HepG2 (cell line): Measurements from ENCODE around the gene RAB18. TPM values are rescaled to one million over a fixed set of nuclear protein-coding genes. Genes with fewer than 3 reads are reported as not detected.

ENCODE experiments used
- ATAC-seq: fragments of 200-7000 bp; cut with Tn5 transposase; 3 replicates; pipeline ENCODE4 v1.9.1; 2020; ENCODE audit warnings: mild to moderate bottlenecking, moderate library complexity
- BruUV-seq: library from RNA; stranded (reverse); fragments of 400-500 nt; replicated peaks from 2 replicates; lab custom pipeline; 2021; lab: Mats Ljungman, UMichigan
- CTCF ChIA-PET: fragments of 300-600 bp; formaldehyde crosslinking; extraction: SDS; loops from one replicate; lab custom pipeline; 2021; ENCODE audit warnings: low total read pairs, inconsistent platforms, low intra/inter-chr PET ratio; lab: Yijun Ruan, JAX
- POLR2A ChIA-PET: fragments of 350-600 bp; sonication (Branson Sonifier 250); formaldehyde crosslinking; loops from one replicate; lab custom pipeline; 2020; ENCODE audit warnings: antibody characterized with exemption, inconsistent platforms; lab: Yijun Ruan, JAX
- DNase-seq: peaks from one replicate; pipeline ENCODE4 v3.0.0-alpha.2; 2015; ENCODE audit warnings: low spot score
- FAIRE-seq: peaks from 3 replicates; lab custom pipeline; 2011; peaks lifted over from hg19 to GRCh38; lab: Jason Lieb, UNC
- H2AFZ ChIP-seq: one replicate; pipeline ENCODE4 v1.6.1; 2011; ENCODE audit warnings: low read length, inconsistent platforms
- H3K27ac ChIP-seq: fragments of 300-600 bp; 3 replicates; pipeline ENCODE4 v1.8.0; 2011; ENCODE audit warnings: mixed run types, mild to moderate bottlenecking, mixed read lengths, low read length, inconsistent platforms; ENCODE audit not compliant: insufficient read depth; ENCODE audit errors: extremely low read length
- H3K27me3 ChIP-seq, 2 experiments: fragments of 200-600 bp in 1 of 2; 2 replicates in 1 of 2; 3 replicates in 1 of 2; pipeline versions ENCODE4 v1.6.0 to v1.8.0; 2011; ENCODE audit warnings: low read length in 2 of 2, mild to moderate bottlenecking in 2 of 2, moderate library complexity in 2 of 2, inconsistent platforms in 1 of 2; ENCODE audit not compliant: insufficient read depth in 2 of 2, control insufficient read depth in 1 of 2
- H3K36me3 ChIP-seq, 2 experiments: fragments of 200-600 bp in 1 of 2; replicated peaks in 1 of 2; 2 replicates in 1 of 2; 3 replicates in 1 of 2; pipeline versions ENCODE4 v1.5.1 to v1.8.0; 2011; ENCODE audit warnings: low read length in 2 of 2, inconsistent platforms in 1 of 2; ENCODE audit not compliant: insufficient read depth in 2 of 2, control insufficient read depth in 1 of 2
- H3K4me1 ChIP-seq: 2 replicates; pipeline ENCODE4 v1.5.1; 2012; ENCODE audit warnings: low read length, inconsistent platforms; ENCODE audit not compliant: insufficient read depth
- H3K4me2 ChIP-seq: 2 replicates; pipeline ENCODE4 v1.6.0; 2011; ENCODE audit warnings: low read depth, low read length, inconsistent platforms
- H3K4me3 ChIP-seq, 3 experiments: fragments of 200-600 bp in 1 of 3; sonication (generic), shearing (Covaris generic) in 1 of 3; replicated peaks in 1 of 3; 2 replicates each; pipeline ENCODE4 v1.5.1; 2011 to 2016; ENCODE audit warnings: low read length in 3 of 3, inconsistent platforms in 2 of 3, low read depth in 2 of 3, mild to moderate bottlenecking in 2 of 3, control low read depth in 1 of 3, mixed read lengths in 1 of 3; ENCODE audit not compliant: insufficient read depth in 1 of 3
- H3K79me2 ChIP-seq: one replicate; pipeline ENCODE4 v1.6.1; 2011; ENCODE audit warnings: low read length, inconsistent platforms; ENCODE audit not compliant: insufficient read depth
- H3K9ac ChIP-seq: 2 replicates; pipeline ENCODE4 v1.6.0; 2011; ENCODE audit warnings: mild to moderate bottlenecking, low read depth, low read length, inconsistent platforms; ENCODE audit not compliant: insufficient read depth
- H3K9me3 ChIP-seq: 2 replicates; pipeline ENCODE4 v1.5.1; 2012; ENCODE audit warnings: mild to moderate bottlenecking, low read length
- H4K20me1 ChIP-seq: 2 replicates; pipeline ENCODE4 v1.6.0; 2011; ENCODE audit warnings: inconsistent platforms, mild to moderate bottlenecking, low read length, moderate library complexity; ENCODE audit not compliant: insufficient read depth
- BRCA1 ChIP-seq: sonication (generic); formaldehyde crosslinking; IDR thresholded peaks from 2 replicates; pipeline ENCODE4 v1.4.0; 2020; ENCODE audit warnings: missing genetic modification reagents
- EP300 ChIP-seq, 3 experiments: sonication (generic) in 1 of 3; formaldehyde crosslinking in 1 of 3; IDR thresholded peaks; 2 replicates each; pipeline versions ENCODE4 v1.5.1 to v1.6.1; 2011 to 2020; ENCODE audit warnings: low read depth in 2 of 3, low read length in 2 of 3, borderline replicate concordance in 1 of 3, improper control_type of control experiment in 1 of 3, mild to moderate bottlenecking in 1 of 3, missing genetic modification reagents in 1 of 3, moderate library complexity in 1 of 3
- HOXA3 ChIP-seq: sonication (generic); formaldehyde crosslinking; IDR thresholded peaks from 2 replicates; pipeline ENCODE4 v1.5.0; 2020; ENCODE audit warnings: missing genetic modification reagents
- NFE2 ChIP-seq: sonication (generic); formaldehyde crosslinking; IDR thresholded peaks from 2 replicates; pipeline ENCODE4 v1.4.0; 2020; ENCODE audit warnings: missing genetic modification reagents
- NFE2L1 ChIP-seq: sonication (generic); formaldehyde crosslinking; IDR thresholded peaks from 2 replicates; pipeline ENCODE4 v1.4.0; 2020; ENCODE audit warnings: missing genetic modification reagents, mild to moderate bottlenecking, borderline replicate concordance
- POLR2AphosphoS2 ChIP-seq: IDR thresholded peaks from 2 replicates; pipeline ENCODE4 v1.6.1; 2011; ENCODE audit warnings: low read depth, low read length, improper control_type of control experiment
- RAD51 ChIP-seq: fragments of 450-650 bp; IDR thresholded peaks from 2 replicates; pipeline ENCODE4 v1.6.1; 2016; ENCODE audit warnings: borderline replicate concordance
- REL ChIP-seq: sonication (generic); formaldehyde crosslinking; conservative IDR thresholded peaks from 2 replicates; pipeline ENCODE4 v1.8.0; 2022; ENCODE audit warnings: mild to moderate bottlenecking, missing genetic modification reagents, moderate library complexity
- SAP130 ChIP-seq: IDR thresholded peaks from 2 replicates; pipeline ENCODE4 v1.6.1; 2016; ENCODE audit warnings: low read depth
- SYNCRIP ChIP-seq: fragments of 200-400 bp; formaldehyde crosslinking; IDR thresholded peaks from 2 replicates; pipeline ENCODE4 v1.6.1; 2018; ENCODE audit warnings: mild to moderate bottlenecking, low read depth, low read length; ENCODE audit not compliant: insufficient read depth
- ZBTB3 ChIP-seq: sonication (generic); formaldehyde crosslinking; IDR thresholded peaks from 2 replicates; pipeline ENCODE4 v1.4.0; 2020; ENCODE audit warnings: low read depth, mild to moderate bottlenecking, moderate library complexity, missing genetic modification reagents, borderline replicate concordance
- ZFAT ChIP-seq: sonication (generic); formaldehyde crosslinking; conservative IDR thresholded peaks from 2 replicates; pipeline ENCODE4 v1.8.1; 2023; ENCODE audit warnings: missing genetic modification reagents, inconsistent platforms
- ZIK1 ChIP-seq: sonication (generic); formaldehyde crosslinking; IDR thresholded peaks from 2 replicates; pipeline ENCODE4 v1.5.0; 2020; ENCODE audit warnings: mild to moderate bottlenecking, low read depth, missing genetic modification reagents, borderline replicate concordance
- ZNF224 ChIP-seq: sonication (generic); formaldehyde crosslinking; IDR thresholded peaks from 2 replicates; pipeline ENCODE4 v1.5.0; 2020; ENCODE audit warnings: mild to moderate bottlenecking, missing genetic modification reagents
- ZNF337 ChIP-seq: sonication (generic); formaldehyde crosslinking; IDR thresholded peaks from 2 replicates; pipeline ENCODE4 v1.5.1; 2020; ENCODE audit warnings: missing genetic modification reagents, low read depth, mild to moderate bottlenecking, borderline replicate concordance
- ZNF891 ChIP-seq: sonication (generic); formaldehyde crosslinking; IDR thresholded peaks from 2 replicates; pipeline ENCODE4 v1.5.0; 2020; ENCODE audit warnings: mild to moderate bottlenecking, missing genetic modification reagents
- ZZZ3 ChIP-seq: sonication (generic); formaldehyde crosslinking; IDR thresholded peaks from 2 replicates; pipeline ENCODE4 v1.4.0; 2020; ENCODE audit warnings: missing genetic modification reagents, mild to moderate bottlenecking, borderline replicate concordance
- WGBS: methylation state at CpG from one replicate; pipeline ENCODE4 v1.1.6; 2017; ENCODE audit warnings: low lambda C conversion rate; 5-methylcytosine and 5-hydroxymethylcytosine counted together
- in situ Hi-C: cut with HindIII; loops from 2 replicates; pipeline ENCODE4 v1.10.0; 2017; ENCODE audit warnings: low pct_unique_long_range_greater_than_20kb; ENCODE audit not compliant: extremely low pct_ligation_motif_present
- intact Hi-C: fragments of 100-400 bp; cut with micrococcal nuclease; formaldehyde crosslinking; loops from one replicate; pipeline ENCODE4 v1.10.0; 2022; ENCODE audit not compliant: unreplicated experiment
- polyA plus RNA-seq, 8 experiments: library from polyadenylated mRNA; depleted of rRNA in 3 of 8; stranded (reverse) in 7 of 8; unstranded in 1 of 8; fragments of >200 nt; fragmentation: Illumina TruSeq in 4 of 8; extraction: Trizol in 4 of 8; gene quantifications; 2 replicates each; pipeline versions ENCODE4 v1.2.1 to v1.2.3, GENCODE V29; 2011 to 2016; ENCODE audit warnings: low read depth in 4 of 8, missing spikeins in 1 of 8, mixed read lengths in 1 of 8; ENCODE audit not compliant: insufficient read depth in 1 of 8
- total RNA-seq, 5 experiments: library from RNA; depleted of rRNA; stranded (reverse); fragments of >200 nt; fragmentation: Illumina TruSeq; extraction: Trizol; gene quantifications; 2 replicates each; pipeline ENCODE4 v1.2.3, GENCODE V29; 2016; ENCODE audit warnings: low read depth in 1 of 5
- TF ChIP-seq, protein P1 (sequence below): IDR thresholded peaks from 2 replicates; pipeline ENCODE4 v1.6.1; 2016; ENCODE audit warnings: mild to moderate bottlenecking, missing biosample characterization, missing genetic modification reagents
- TF ChIP-seq, protein P2 (sequence below): IDR thresholded peaks from 2 replicates; pipeline ENCODE4 v1.6.1; 2012; ENCODE audit warnings: low read depth, low read length, improper control_type of control experiment

RAB18 gene
- total and polyA plus RNA-seq, 2 of the 13 experiments (the other 11 are each of a cell fraction or from before 2014, with no cell fraction given) = 22.3 to 69.1 TPM

DNA sequence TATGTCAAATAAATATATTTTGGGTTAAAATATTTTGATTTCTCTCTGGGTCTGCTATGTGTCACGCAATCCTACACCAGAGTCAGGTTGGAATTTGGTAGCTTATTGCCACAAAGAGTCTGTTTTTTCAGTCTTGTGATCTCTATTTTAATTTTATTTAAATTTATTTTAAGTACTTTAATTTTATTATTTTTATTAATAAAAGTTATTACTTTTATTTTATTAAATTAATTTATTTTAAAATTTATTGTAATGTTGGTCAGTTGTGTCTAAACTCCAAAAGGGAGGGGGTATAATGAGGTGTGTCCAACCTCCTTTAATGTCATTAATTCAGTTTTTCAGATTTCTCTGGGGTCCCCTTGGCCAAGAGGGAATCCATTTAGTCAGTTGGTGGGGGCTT, 42.8 kb upstream of the RAB18 start:
- WGBS = 46% methylated on average over 1 of the region's 1 CpG
- CTCF ChIA-PET = no interaction called here
- Histone ChIP-seq H3K4me1 (no peaks in the 10 kb centered on the region), H3K36me3 (no peaks in the 10 kb centered on the region), H2AFZ (no peak overlapping the region), H3K4me2 (no peak overlapping the region), H3K27me3 (peaks cover 0 to 7% of the 10 kb centered on the region in 2 experiments; a peak in 1 of 5 replicates), H3K4me3 (no peak overlapping the region), H3K79me2 (no peaks in the 10 kb centered on the region), H4K20me1 (no peaks in the 10 kb centered on the region), H3K27ac (no peak overlapping the region), H3K9ac (no peak overlapping the region)
- DNase-seq = no peak
- BruUV-seq = no TSS peak
- FAIRE-seq = no peak
- in situ Hi-C loops = no loop called here
- TF ChIP-seq REL (no peak), NFE2L1 (CRISPR knock-in tag) (no peak), BRCA1 (CRISPR knock-in tag) (no peak), NFE2 (CRISPR knock-in tag) (no peak), ZNF224 (CRISPR knock-in tag) (no peak), RAD51 (no peak), ZIK1 (no peak)
- TF ChIP-seq, all 625 proteins: peak for 0
- H3K9me3 ChIP-seq = no peaks in the 10 kb centered on the region
- POLR2A ChIA-PET = no interaction called here
- intact Hi-C loops = no loop called here
- ATAC-seq = no peak

DNA sequence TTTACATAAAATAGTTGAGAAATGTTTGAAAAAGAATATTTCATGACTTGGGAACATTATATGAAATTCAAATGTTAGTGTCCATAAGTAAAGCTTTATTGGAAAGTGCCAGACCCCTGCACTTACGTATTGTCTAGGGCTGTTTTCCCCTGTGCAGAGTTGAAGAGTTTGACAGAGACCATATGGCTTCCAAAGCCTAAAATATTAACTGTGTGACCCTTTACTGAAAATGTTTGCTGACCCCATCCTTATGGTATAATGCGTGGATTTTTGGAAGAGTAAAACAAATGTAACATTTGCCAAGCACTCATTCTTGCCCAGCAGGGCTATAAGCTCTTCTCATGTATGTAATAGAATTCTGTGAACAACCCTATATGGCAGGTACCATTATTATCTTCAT, 40.1 kb upstream of the RAB18 start:
- in situ Hi-C loops = no loop called here
- Histone ChIP-seq H4K20me1 (no peaks in the 10 kb centered on the region), H2AFZ (no peak overlapping the region), H3K27me3 (peaks cover 0 to 7% of the 10 kb centered on the region in 2 experiments; a peak in 1 of 5 replicates), H3K27ac (no peak overlapping the region), H3K9me3 (no peaks in the 10 kb centered on the region), H3K4me3 (no peak overlapping the region), H3K9ac (no peak overlapping the region), H3K79me2 (no peaks in the 10 kb centered on the region), H3K4me2 (no peak overlapping the region), H3K36me3 (no peaks in the 10 kb centered on the region), H3K4me1 (no peaks in the 10 kb centered on the region)
- BruUV-seq = no TSS peak
- no peak for DNase-seq
- ATAC-seq = no peak
- 22% methylated on average over 2 of the region's 2 CpGs for WGBS
- no peak for FAIRE-seq
- ChIA-PET CTCF (no interaction called here), POLR2A (no interaction called here)
- intact Hi-C loops = no loop called here
- TF ChIP-seq ZNF337 (CRISPR knock-in tag) (no peak), EP300 (IDR thresholded peaks at IDR 0.05; ENCODE audit: low read depth in 2 of 2, low read length in 2 of 2) (no peak), EP300 (CRISPR knock-in tag; IDR thresholded peaks at IDR 0.05; ENCODE audit: borderline replicate concordance) (no peak), SYNCRIP (no peak), ZBTB3 (no peak), ZFAT (no peak), ZNF891 (CRISPR knock-in tag) (no peak), POLR2AphosphoS2 (no peak), HOXA3 (no peak), SAP130 (CRISPR knock-in tag) (no peak), ZZZ3 (CRISPR knock-in tag) (no peak)
- TF ChIP-seq, protein P1, sequence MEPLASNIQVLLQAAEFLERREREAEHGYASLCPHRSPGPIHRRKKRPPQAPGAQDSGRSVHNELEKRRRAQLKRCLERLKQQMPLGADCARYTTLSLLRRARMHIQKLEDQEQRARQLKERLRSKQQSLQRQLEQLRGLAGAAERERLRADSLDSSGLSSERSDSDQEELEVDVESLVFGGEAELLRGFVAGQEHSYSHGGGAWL = no peak
- TF ChIP-seq, protein P2, sequence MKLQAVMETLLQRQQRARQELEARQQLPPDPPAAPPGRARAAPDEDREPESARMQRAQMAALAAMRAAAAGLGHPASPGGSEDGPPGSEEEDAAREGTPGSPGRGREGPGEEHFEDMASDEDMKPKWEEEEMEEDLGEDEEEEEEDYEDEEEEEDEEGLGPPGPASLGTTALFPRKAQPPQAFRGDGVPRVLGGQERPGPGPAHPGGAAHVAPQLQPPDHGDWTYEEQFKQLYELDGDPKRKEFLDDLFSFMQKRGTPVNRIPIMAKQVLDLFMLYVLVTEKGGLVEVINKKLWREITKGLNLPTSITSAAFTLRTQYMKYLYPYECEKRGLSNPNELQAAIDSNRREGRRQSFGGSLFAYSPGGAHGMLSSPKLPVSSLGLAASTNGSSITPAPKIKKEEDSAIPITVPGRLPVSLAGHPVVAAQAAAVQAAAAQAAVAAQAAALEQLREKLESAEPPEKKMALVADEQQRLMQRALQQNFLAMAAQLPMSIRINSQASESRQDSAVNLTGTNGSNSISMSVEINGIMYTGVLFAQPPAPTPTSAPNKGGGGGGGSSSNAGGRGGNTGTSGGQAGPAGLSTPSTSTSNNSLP = no peak
